GM12874 (cell line): ENCODE data around the gene RHOU.

Experiments used
- TF ChIP-seq, protein P1 (sequence below): IDR thresholded peaks from 2 replicates; pipeline ENCODE4 v1.5.1; 2011; ENCODE audit warnings: low read depth, mild to moderate bottlenecking, control low read depth, low read length, moderate library complexity; ENCODE audit not compliant: insufficient read depth

The RHOU gene

DNA sequence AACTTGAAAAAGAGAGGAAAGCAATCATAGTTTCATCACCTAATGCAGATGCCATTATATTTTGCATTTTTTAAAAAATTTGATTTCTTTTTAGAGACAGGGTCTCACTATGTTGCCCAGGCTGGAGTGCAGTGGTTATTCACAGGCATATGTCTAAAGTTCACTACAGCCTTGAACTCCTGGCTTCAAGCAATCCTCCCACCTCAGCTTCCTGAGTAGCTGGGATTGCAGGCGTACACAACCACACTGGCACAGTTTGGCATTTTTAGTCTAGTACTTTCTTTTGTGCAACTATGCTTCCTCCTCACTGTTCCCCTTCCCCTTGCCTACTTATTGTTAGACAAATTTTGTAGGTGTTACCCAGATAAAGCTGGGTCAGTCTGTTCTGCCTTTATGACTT lies 18.0 kb downstream of the RHOU start:
- TF ChIP-seq, protein P1, sequence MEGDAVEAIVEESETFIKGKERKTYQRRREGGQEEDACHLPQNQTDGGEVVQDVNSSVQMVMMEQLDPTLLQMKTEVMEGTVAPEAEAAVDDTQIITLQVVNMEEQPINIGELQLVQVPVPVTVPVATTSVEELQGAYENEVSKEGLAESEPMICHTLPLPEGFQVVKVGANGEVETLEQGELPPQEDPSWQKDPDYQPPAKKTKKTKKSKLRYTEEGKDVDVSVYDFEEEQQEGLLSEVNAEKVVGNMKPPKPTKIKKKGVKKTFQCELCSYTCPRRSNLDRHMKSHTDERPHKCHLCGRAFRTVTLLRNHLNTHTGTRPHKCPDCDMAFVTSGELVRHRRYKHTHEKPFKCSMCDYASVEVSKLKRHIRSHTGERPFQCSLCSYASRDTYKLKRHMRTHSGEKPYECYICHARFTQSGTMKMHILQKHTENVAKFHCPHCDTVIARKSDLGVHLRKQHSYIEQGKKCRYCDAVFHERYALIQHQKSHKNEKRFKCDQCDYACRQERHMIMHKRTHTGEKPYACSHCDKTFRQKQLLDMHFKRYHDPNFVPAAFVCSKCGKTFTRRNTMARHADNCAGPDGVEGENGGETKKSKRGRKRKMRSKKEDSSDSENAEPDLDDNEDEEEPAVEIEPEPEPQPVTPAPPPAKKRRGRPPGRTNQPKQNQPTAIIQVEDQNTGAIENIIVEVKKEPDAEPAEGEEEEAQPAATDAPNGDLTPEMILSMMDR = no peak

DNA sequence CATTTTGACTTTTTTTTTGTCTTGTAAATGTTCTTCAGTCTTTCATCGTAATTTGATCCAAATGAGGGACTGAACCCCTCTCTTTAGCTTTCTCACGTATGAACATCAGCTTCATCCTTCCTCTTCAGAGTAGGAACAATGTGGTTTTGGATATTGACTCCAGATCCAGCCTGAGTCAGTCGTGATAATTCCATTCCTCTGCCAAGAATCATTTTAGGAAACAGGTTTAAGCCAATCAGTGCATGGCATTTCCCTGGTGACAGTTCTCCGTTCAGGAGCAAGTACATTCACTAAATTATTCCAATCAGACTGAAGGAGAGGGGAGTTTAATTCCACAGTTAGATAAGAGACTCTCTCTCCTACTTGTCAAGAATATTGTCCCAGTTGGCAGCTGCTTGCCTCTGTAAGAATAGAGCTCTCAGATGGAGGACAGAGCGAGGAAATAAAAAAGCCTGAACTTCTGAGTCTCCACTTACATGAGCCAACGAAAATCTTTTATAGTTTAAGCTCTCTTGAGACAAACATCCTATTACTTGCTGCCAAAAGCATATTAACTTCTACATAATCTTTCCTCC lies 18.6 kb downstream of the RHOU start:
- TF ChIP-seq, protein P1 = no peak

DNA sequence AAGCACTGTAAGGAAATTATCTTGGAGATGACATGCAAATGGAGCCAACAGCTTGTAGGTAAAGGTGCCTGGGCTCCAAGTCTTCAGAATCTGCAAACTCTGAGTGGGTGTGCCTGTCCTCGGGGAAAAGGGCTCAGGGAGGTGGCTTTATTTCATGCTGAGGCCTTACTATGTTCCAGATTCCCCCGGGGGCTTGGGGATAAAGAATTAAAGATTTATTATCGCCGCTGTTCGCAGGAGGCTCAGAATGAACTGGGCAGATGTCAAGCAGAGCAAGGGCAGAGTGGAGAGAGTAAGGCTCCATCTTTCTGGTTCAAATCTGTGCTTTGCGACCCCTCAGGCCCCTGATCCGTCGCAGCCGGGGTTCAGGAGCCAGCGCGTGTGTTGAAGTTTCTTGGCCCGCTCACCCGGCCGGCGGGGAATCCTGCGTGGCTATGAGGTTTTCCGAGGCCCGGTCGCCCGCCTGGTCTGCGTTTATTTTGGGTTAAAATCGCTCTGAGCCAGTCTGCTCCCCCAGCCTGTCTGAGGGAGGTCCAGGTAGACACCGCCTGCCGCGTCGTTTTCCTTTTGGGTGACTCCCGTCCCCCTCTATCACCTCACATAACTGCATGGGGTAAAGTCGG lies 19.5 kb downstream of the RHOU start:
- TF ChIP-seq, protein P1 = no peak

DNA sequence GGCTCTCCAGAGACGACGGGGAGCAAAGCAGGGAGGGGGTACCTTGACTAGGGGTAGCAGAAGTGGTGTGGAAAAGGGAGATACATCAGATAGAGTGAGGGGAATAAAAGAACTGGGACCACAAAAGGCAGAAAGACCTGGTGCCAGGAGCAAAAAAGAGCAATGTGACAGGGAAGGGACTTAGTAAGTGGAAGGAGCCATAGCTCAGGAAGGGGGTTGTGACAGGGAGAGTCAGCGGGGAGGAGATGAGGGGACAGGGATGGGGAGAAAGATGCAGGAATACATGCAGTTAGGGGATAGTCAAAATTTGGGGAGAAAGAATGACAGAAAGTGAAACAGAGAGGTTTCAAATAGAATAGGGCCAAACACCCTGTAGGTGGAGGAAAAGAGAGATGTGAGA lies 20.5 kb downstream of the RHOU start:
- TF ChIP-seq, protein P1 = no peak

DNA sequence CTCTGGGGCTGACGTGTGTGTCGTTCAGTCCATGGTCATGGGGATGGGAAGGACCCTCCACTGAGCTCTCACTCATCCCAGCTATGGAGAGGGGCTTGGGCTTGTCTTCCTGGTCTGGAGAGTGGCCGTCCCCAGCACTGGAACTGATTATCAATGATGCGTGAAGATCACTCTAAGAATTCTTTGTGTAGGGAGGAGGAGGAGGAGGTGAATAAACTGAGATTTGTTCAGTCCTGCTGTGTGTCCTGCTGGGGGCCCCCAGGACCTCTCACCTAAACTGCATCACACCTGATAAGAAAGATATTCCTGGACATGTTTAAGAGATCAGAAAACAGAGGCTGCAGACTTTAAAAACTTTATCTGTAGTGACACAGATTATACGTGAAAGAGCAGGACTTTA lies 21.2 kb downstream of the RHOU start:
- TF ChIP-seq, protein P1 = no peak

DNA sequence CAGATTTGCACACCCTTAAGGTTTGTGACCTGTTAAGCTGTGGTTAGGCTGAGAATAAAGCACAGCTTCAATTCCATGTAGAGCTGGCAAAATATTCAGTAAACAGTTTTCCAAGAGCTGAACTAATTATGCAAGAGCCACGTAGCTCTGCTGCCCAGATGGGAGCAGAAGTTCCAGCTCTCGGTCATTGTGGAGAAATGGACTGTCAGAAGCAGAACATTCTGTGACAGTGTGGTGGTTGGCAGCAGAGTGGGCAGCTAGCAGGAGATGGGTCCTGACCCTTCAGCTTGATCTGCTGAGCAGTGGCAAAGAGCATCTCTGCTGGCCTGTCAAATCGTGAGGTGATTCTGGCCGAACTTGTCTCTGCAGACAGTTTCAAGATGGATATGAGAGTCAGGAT lies 23.2 kb downstream of the RHOU start:
- TF ChIP-seq, protein P1 = no peak

DNA sequence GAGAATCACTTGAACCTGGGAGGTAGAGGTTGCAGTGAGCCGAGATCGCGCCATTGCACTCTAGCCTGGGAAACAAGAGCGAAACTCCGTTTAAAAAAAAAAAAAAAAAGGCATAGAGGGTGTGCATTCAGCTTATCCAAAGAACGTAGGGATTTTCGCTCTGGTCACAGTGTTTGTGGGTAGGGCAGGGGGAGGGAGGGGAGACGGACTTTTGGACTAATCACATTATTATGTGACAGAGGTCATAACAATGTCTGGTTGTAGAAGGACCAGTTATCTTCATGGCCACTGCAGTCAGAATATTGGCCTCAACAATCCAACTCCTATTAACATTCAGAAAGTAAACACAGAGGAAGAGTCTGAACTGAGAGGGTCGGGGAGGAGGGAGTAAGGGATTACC lies 25.7 kb downstream of the RHOU start:
- TF ChIP-seq, protein P1 = no peak
